Measurements from ENCODE around the gene NAGS. TPM values are rescaled to one million over a fixed set of nuclear protein-coding genes. Genes with fewer than 3 reads are reported as not detected.

NAGS gene
- total RNA-seq, 1 donor from 2014 or later, result 1.0 TPM

GRCh38 chr17:43999024-43999423, 5.4 kb upstream of the NAGS start:
- Mint-ChIP-seq H3K36me3 (ENCODE audit: low read depth, unreplicated experiment) (peaks cover 2% of the 10 kb centered on the region), H3K27me3 (ENCODE audit: low read depth, unreplicated experiment) (peaks cover 18% of the 10 kb centered on the region), H3K4me3 (ENCODE audit: unreplicated experiment) (no peak overlapping the region), H3K4me1 (ENCODE audit: low read depth, unreplicated experiment) (peaks cover 4% of the 10 kb centered on the region), H3K27ac (ENCODE audit: unreplicated experiment) (no peak overlapping the region), H3K9me3 (ENCODE audit: unreplicated experiment) (peaks cover 4% of the 10 kb centered on the region)
- H3K27ac ChIP-seq (ENCODE audit: low read depth, low read length), result no peak overlapping the region
- no peak overlapping the region for H3K4me2 ChIP-seq (ENCODE audit: low read length)
- H3K9ac ChIP-seq (ENCODE audit: low read length), result no peak overlapping the region
- H3K27me3 ChIP-seq (ENCODE audit: insufficient read depth, low read length), result peaks cover 9% of the 10 kb centered on the region
- no peak for TF ChIP-seq EZH2 (IDR thresholded peaks at IDR 0.05; ENCODE audit: insufficient read depth, low read length)
- no peak for TF ChIP-seq CTCF (IDR thresholded peaks at IDR 0.05; ENCODE audit: insufficient read depth, low read depth, low read length)
- no peaks in the 10 kb centered on the region for H3K36me3 ChIP-seq (ENCODE audit: insufficient read depth, low read length)
- no peak overlapping the region for H2AFZ ChIP-seq (ENCODE audit: low read depth, low read length)
- DNase-seq (ENCODE audit: low read depth) (no peak), FAIRE-seq (no peak)
- no peak overlapping the region for H3K4me3 ChIP-seq (ENCODE audit: insufficient read depth, low read depth, low read length)
- no peaks in the 10 kb centered on the region for H3K79me2 ChIP-seq (ENCODE audit: insufficient read depth, low read length)
- no peaks in the 10 kb centered on the region for H4K20me1 ChIP-seq (ENCODE audit: insufficient read depth, low read length)
- peaks cover 16% of the 10 kb centered on the region for H3K4me1 ChIP-seq (ENCODE audit: insufficient read depth, low read length)
- H3K9me3 ChIP-seq (ENCODE audit: insufficient read depth, low read depth, low read length), result no peaks in the 10 kb centered on the region

- H3K4me2 ChIP-seq (ENCODE audit: low read length), result no peak overlapping the region
- no peak for TF ChIP-seq EZH2 (IDR thresholded peaks at IDR 0.05; ENCODE audit: insufficient read depth, low read length)
- no peak for TF ChIP-seq CTCF (IDR thresholded peaks at IDR 0.05; ENCODE audit: insufficient read depth, low read depth, low read length)
- H2AFZ ChIP-seq (ENCODE audit: low read depth, low read length), result no peak overlapping the region
- DNase-seq (ENCODE audit: low read depth) (no peak), FAIRE-seq (no peak)
- Mint-ChIP-seq H3K4me3 (ENCODE audit: unreplicated experiment) (no peak overlapping the region), H3K36me3 (ENCODE audit: low read depth, unreplicated experiment) (peaks cover 2% of the 10 kb centered on the region), H3K27ac (ENCODE audit: unreplicated experiment) (no peak overlapping the region), H3K27me3 (ENCODE audit: low read depth, unreplicated experiment) (peaks cover 15% of the 10 kb centered on the region), H3K4me1 (ENCODE audit: low read depth, unreplicated experiment) (peaks cover 4% of the 10 kb centered on the region), H3K9me3 (ENCODE audit: unreplicated experiment) (peaks cover 4% of the 10 kb centered on the region)
- no peak overlapping the region for H3K9ac ChIP-seq (ENCODE audit: low read length)
- peaks cover 14% of the 10 kb centered on the region for H3K27me3 ChIP-seq (ENCODE audit: insufficient read depth, low read length)
- peaks cover 16% of the 10 kb centered on the region for H3K4me1 ChIP-seq (ENCODE audit: insufficient read depth, low read length)
- no peaks in the 10 kb centered on the region for H3K79me2 ChIP-seq (ENCODE audit: insufficient read depth, low read length)
- H3K36me3 ChIP-seq (ENCODE audit: insufficient read depth, low read length), result no peaks in the 10 kb centered on the region
- H3K9me3 ChIP-seq (ENCODE audit: insufficient read depth, low read depth, low read length), result no peaks in the 10 kb centered on the region
- H3K4me3 ChIP-seq (ENCODE audit: insufficient read depth, low read depth, low read length), result no peak overlapping the region
- no peaks in the 10 kb centered on the region for H4K20me1 ChIP-seq (ENCODE audit: insufficient read depth, low read length)
- no peak overlapping the region for H3K27ac ChIP-seq (ENCODE audit: low read depth, low read length)
Measured at GRCh38 chr17:44000141-44000860, 4.1 kb upstream of the NAGS start.

GRCh38 chr17:44000871-44001460, 3.5 kb upstream of the NAGS start:
- Histone ChIP-seq H2AFZ (ENCODE audit: low read depth, low read length) (no peak overlapping the region), H3K79me2 (ENCODE audit: insufficient read depth, low read length) (no peaks in the 10 kb centered on the region), H3K27ac (ENCODE audit: low read depth, low read length) (no peak overlapping the region), H3K9me3 (ENCODE audit: insufficient read depth, low read depth, low read length) (no peaks in the 10 kb centered on the region), H3K27me3 (ENCODE audit: insufficient read depth, low read length) (peaks cover 18% of the 10 kb centered on the region), H3K9ac (ENCODE audit: low read length) (no peak overlapping the region), H3K4me1 (ENCODE audit: insufficient read depth, low read length) (peaks cover 21% of the 10 kb centered on the region), H4K20me1 (ENCODE audit: insufficient read depth, low read length) (no peaks in the 10 kb centered on the region), H3K36me3 (ENCODE audit: insufficient read depth, low read length) (no peaks in the 10 kb centered on the region), H3K4me2 (ENCODE audit: low read length) (no peak overlapping the region), H3K4me3 (ENCODE audit: insufficient read depth, low read depth, low read length) (no peak overlapping the region)
- Mint-ChIP-seq H3K4me3 (ENCODE audit: unreplicated experiment) (no peak overlapping the region), H3K36me3 (ENCODE audit: low read depth, unreplicated experiment) (peaks cover 2% of the 10 kb centered on the region), H3K27me3 (ENCODE audit: low read depth, unreplicated experiment) (peaks cover 15% of the 10 kb centered on the region), H3K27ac (ENCODE audit: unreplicated experiment) (no peak overlapping the region), H3K4me1 (ENCODE audit: low read depth, unreplicated experiment) (peaks cover 4% of the 10 kb centered on the region), H3K9me3 (ENCODE audit: unreplicated experiment) (peaks cover 4% of the 10 kb centered on the region)
- TF ChIP-seq CTCF (IDR thresholded peaks at IDR 0.05; ENCODE audit: insufficient read depth, low read depth, low read length), result no peak
- TF ChIP-seq EZH2 (IDR thresholded peaks at IDR 0.05; ENCODE audit: insufficient read depth, low read length), result no peak
- no peak for DNase-seq (ENCODE audit: low read depth)
- FAIRE-seq, result no peak

Data from astrocyte (in vitro differentiated cells and primary cell).